Transverse colon (tissue), 4 donors: ENCODE results near the gene NPLOC4. TPM values are rescaled to one million over a fixed set of nuclear protein-coding genes. Genes with fewer than 3 reads are reported as not detected.
A peak's percentile ranks its signal among the peaks of the same experiment; 100 is the strongest.

Source experiments
- DNase-seq: peaks from one replicate; pipeline ENCODE4 v3.0.0-alpha.2; 2019
- H3K27ac ChIP-seq, 4 donors: fragments of 200-600 bp; sonication (generic); 2 replicates each; pipeline ENCODE4 v1.5.1; 2016 to 2018; ENCODE audit warnings: inconsistent platforms in 4 of 4
- H3K27me3 ChIP-seq: fragments of 200-600 bp; sonication (generic); 2 replicates; pipeline ENCODE4 v1.5.1; 2017; ENCODE audit warnings: inconsistent platforms
- H3K36me3 ChIP-seq, 4 donors: fragments of 200-600 bp; sonication (generic); 2 replicates each; pipeline ENCODE4 v1.5.1; 2017 to 2019; ENCODE audit warnings: inconsistent platforms in 4 of 4
- H3K4me1 ChIP-seq, 4 donors: fragments of 200-600 bp; sonication (generic); 2 replicates each; pipeline ENCODE4 v1.5.1; 2017 to 2020; ENCODE audit warnings: inconsistent platforms in 4 of 4
- H3K4me3 ChIP-seq, 4 donors: fragments of 200-600 bp; sonication (generic); 1 replicate in 1 of 4; 2 replicates in 3 of 4; pipeline versions ENCODE4 v1.5.1 to v1.6.1; 2017 to 2019; ENCODE audit warnings: inconsistent platforms in 4 of 4
- H3K9me3 ChIP-seq, 2 donors: fragments of 200-600 bp; sonication (generic); 2 replicates each; pipeline ENCODE4 v1.5.1; 2017 to 2019; ENCODE audit warnings: inconsistent platforms in 2 of 2
- CTCF ChIP-seq, 5 experiments: fragments of 200-600 bp in 3 of 5; fragments of 450-650 bp in 2 of 5; sonication (generic) in 3 of 5; IDR thresholded peaks; 1 replicate in 2 of 5; 2 replicates in 3 of 5; pipeline ENCODE4 v1.5.1; 2016 to 2017; ENCODE audit warnings: antibody characterized with exemption in 5 of 5, inconsistent platforms in 3 of 5, mild to moderate bottlenecking in 2 of 5, moderate library complexity in 1 of 5
- EP300 ChIP-seq: sonication (generic); formaldehyde crosslinking; IDR thresholded peaks from one replicate; pipeline ENCODE4 v1.6.1; 2017; ENCODE audit warnings: antibody characterized with exemption, low read depth
- POLR2A ChIP-seq: fragments of 450-650 bp; IDR thresholded peaks from one replicate; pipeline ENCODE4 v1.6.1; 2016; ENCODE audit warnings: antibody characterized with exemption, mild to moderate bottlenecking, moderate library complexity
- POLR2AphosphoS5 ChIP-seq, 3 donors: sonication (generic); formaldehyde crosslinking; IDR thresholded peaks; one replicate each; pipeline ENCODE4 v1.6.1; 2016; ENCODE audit warnings: antibody characterized with exemption in 3 of 3
- WGBS, 2 donors: methylation state at CpG; one replicate each; pipeline ENCODE4 v1.1.5; 2018; ENCODE audit warnings: low coverage in 1 of 2; 5-methylcytosine and 5-hydroxymethylcytosine counted together
- in situ Hi-C, 4 donors: fragments of 200-750 bp; cut with MboI; loops; one replicate each; pipeline versions ENCODE4 v1.15.0 to v1.15.1; 2017; ENCODE audit warnings: low sequenced_read_pairs in 3 of 4, low pct_ligation_motif_present in 1 of 4, low pct_unique_long_range_greater_than_20kb in 1 of 4
- intact Hi-C: fragments of 100-400 bp; cut with DNase I; formaldehyde crosslinking; loops from one replicate; pipeline ENCODE4 v1.15.1; 2023; ENCODE audit warnings: low total_unique reads
- total RNA-seq, 4 donors: library from RNA; depleted of rRNA; stranded (reverse); fragments of >200 nt; gene quantifications; one replicate each; pipeline ENCODE4 v1.1.0, GENCODE V29; 2016

Gene NPLOC4
- total RNA-seq, 4 donors from 2014 or later: 59.9 to 323 (median 84.6) TPM

- in situ Hi-C loops (no loop called here), intact Hi-C loops (no loop called here)
- no peaks in the 10 kb centered on the region for H3K9me3 ChIP-seq
- peaks cover 0 to 9% (median 0%) of the 10 kb centered on the region in 4 donors for H3K4me1 ChIP-seq
- WGBS, 2 donors: 81% methylated on average over 18 of the region's 18 CpGs; no CpG with 5 or more reads in 1 of the 2 donors
- H3K36me3 ChIP-seq: no peaks in the 10 kb centered on the region
- TF ChIP-seq EP300: no peak
- H3K4me3 ChIP-seq: no peak overlapping the region
- DNase-seq: no peak
- peaks cover 18% of the 10 kb centered on the region for H3K27me3 ChIP-seq
- no peak overlapping the region for H3K27ac ChIP-seq
Measured at GRCh38 chr17:81655378-81656117, 18.6 kb upstream of the NPLOC4 start.

- in situ Hi-C loops: no loop called here
- Histone ChIP-seq H3K36me3 (no peaks in the 10 kb centered on the region), H3K4me3 (peak overlapping the region in 1 of 4 donors; percentile 29), H3K27ac (no peak overlapping the region), H3K27me3 (peaks cover 42% of the 10 kb centered on the region), H3K4me1 (no peaks in the 10 kb centered on the region), H3K9me3 (peaks cover 0 to 4% of the 10 kb centered on the region in 2 donors)
- WGBS, 2 donors: 36 to 50% methylated on average over 3 to 27 of the region's 27 CpGs
- no peak for DNase-seq
- TF ChIP-seq EP300: no peak
- no peak for TF ChIP-seq POLR2AphosphoS5 (IDR thresholded peaks at IDR 0.05)
- intact Hi-C loops: no loop called here
Measured at GRCh38 chr17:81652906-81653771, 16.2 kb upstream of the NPLOC4 start.

- H3K4me3 ChIP-seq: no peak overlapping the region
- intact Hi-C loops (no loop called here), in situ Hi-C loops (no loop called here)
- peaks cover 0 to 4% of the 10 kb centered on the region in 2 donors for H3K9me3 ChIP-seq
- 69% methylated on average over 10 of the region's 10 CpGs; no CpG with 5 or more reads in 1 of the 2 donors for WGBS, 2 donors
- H3K27me3 ChIP-seq: peaks cover 55% of the 10 kb centered on the region
- DNase-seq: no peak
- H3K27ac ChIP-seq: no peak overlapping the region
- no peaks in the 10 kb centered on the region for H3K36me3 ChIP-seq
- H3K4me1 ChIP-seq: no peaks in the 10 kb centered on the region
- TF ChIP-seq POLR2AphosphoS5 (IDR thresholded peaks at IDR 0.05) (no peak), CTCF (IDR thresholded peaks at IDR 0.05) (no peak), EP300 (no peak), POLR2A (no peak)
Measured at GRCh38 chr17:81651692-81652091, 14.8 kb upstream of the NPLOC4 start.

GRCh38 chr17:81650951-81651350 lies 14.0 kb upstream of the NPLOC4 start:
- H3K4me1 ChIP-seq: no peaks in the 10 kb centered on the region
- 75 to 78% methylated on average over 4 to 7 of the region's 9 CpGs for WGBS, 2 donors
- peaks cover 0 to 4% of the 10 kb centered on the region in 2 donors for H3K9me3 ChIP-seq
- H3K27ac ChIP-seq: no peak overlapping the region
- peaks cover 55% of the 10 kb centered on the region for H3K27me3 ChIP-seq
- H3K4me3 ChIP-seq: no peak overlapping the region
- in situ Hi-C loops: no loop called here
- intact Hi-C loops: no loop called here
- no peaks in the 10 kb centered on the region for H3K36me3 ChIP-seq
- DNase-seq: no peak
- TF ChIP-seq POLR2AphosphoS5 (IDR thresholded peaks at IDR 0.05) (no peak), CTCF (IDR thresholded peaks at IDR 0.05) (no peak)

DNA sequence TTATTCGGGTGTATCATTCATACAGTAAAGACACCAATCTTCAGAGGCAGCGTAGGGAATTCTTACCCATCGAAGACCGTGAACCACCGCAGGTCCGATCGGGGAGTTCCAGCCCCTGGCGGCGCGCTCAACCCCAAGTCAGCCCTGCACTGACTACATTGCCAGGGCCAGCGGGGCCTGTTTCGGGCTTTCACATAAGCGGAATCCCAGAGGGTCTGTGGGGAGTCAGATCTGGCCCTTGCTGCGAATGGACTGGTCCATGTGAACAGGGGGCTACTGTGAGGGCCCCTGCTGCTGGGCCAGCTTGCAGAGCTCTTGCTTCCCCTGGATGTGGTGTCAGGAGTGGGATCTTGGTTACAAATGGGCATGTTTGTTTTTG lies 11.8 kb upstream of the NPLOC4 start:
- peaks cover 0 to 4% of the 10 kb centered on the region in 2 donors for H3K9me3 ChIP-seq
- H3K27me3 ChIP-seq: peaks cover 50% of the 10 kb centered on the region
- no peaks in the 10 kb centered on the region for H3K4me1 ChIP-seq
- 92% methylated on average over 11 of the region's 14 CpGs; no CpG with 5 or more reads in 1 of the 2 donors for WGBS, 2 donors
- no peaks in the 10 kb centered on the region for H3K36me3 ChIP-seq
- no peak overlapping the region for H3K4me3 ChIP-seq
- TF ChIP-seq POLR2AphosphoS5 (IDR thresholded peaks at IDR 0.05) (no peak), EP300 (no peak), POLR2A (no peak), CTCF (IDR thresholded peaks at IDR 0.05) (no peak)
- intact Hi-C loops: no loop called here
- no peak overlapping the region for H3K27ac ChIP-seq
- DNase-seq: no peak
- in situ Hi-C loops: no loop called here
